ENCODE data around the gene C4orf50.

DNA sequence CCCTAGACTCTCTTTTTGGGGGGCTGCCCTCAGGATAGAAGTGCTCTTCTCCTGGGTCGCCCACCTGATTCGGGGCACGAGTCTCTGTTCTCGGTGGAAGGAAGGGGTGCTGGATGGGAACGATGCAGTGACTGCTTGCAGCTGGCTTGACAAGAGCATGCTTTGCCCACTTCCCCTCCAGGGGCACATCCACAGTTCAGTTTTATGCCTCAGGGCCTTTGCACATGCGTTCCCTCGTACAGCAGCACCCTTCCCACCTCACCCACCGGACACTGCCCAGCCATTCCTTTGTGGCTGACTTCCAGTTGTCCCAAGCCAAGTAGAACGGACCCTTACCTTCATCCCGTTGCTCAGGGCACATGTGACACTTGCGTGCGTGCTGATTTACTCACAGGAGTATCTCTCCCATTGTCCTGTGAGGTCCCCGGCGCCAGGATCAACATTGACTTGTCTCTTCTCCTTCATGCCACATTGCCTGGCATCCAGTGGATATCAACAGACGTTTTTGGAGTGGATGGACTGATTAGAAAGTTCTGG is 60.0 kb downstream of the C4orf50 start:
- TF ChIP-seq EZH2 (conservative IDR thresholded peaks at IDR 0.05; ENCODE audit: low read depth, low read length), result no peak
- no peak for TF ChIP-seq ZC3H13 (CRISPR knock-in tag; IDR thresholded peaks at IDR 0.05)
- TF ChIP-seq MXD4 (CRISPR knock-in tag; IDR thresholded peaks at IDR 0.05), result no peak
- TF ChIP-seq FOSL2 (CRISPR knock-in tag; IDR thresholded peaks at IDR 0.05), result no peak
- TF ChIP-seq, protein P1, sequence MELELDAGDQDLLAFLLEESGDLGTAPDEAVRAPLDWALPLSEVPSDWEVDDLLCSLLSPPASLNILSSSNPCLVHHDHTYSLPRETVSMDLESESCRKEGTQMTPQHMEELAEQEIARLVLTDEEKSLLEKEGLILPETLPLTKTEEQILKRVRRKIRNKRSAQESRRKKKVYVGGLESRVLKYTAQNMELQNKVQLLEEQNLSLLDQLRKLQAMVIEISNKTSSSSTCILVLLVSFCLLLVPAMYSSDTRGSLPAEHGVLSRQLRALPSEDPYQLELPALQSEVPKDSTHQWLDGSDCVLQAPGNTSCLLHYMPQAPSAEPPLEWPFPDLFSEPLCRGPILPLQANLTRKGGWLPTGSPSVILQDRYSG (CRISPR knock-in tag; IDR thresholded peaks at IDR 0.05), result no peak

All from HepG2 (cell line).